Stimulated activated naive CD4-positive, alpha-beta T cell treated with Interleukin-2 at 50 U/mL for 16 hours (primary cell): Measurements from ENCODE around the gene ADCY9.
"Not testable (repeated sequence)": the region's sequence is repeated elsewhere in the genome, so short reads cannot be mapped to it uniquely, and the experiment has no call there.

ENCODE experiments used
- DNase-seq: peaks from one replicate; lab custom pipeline; 2025; lab: John Stamatoyannopoulos, UW

ADCY9 gene

DNA sequence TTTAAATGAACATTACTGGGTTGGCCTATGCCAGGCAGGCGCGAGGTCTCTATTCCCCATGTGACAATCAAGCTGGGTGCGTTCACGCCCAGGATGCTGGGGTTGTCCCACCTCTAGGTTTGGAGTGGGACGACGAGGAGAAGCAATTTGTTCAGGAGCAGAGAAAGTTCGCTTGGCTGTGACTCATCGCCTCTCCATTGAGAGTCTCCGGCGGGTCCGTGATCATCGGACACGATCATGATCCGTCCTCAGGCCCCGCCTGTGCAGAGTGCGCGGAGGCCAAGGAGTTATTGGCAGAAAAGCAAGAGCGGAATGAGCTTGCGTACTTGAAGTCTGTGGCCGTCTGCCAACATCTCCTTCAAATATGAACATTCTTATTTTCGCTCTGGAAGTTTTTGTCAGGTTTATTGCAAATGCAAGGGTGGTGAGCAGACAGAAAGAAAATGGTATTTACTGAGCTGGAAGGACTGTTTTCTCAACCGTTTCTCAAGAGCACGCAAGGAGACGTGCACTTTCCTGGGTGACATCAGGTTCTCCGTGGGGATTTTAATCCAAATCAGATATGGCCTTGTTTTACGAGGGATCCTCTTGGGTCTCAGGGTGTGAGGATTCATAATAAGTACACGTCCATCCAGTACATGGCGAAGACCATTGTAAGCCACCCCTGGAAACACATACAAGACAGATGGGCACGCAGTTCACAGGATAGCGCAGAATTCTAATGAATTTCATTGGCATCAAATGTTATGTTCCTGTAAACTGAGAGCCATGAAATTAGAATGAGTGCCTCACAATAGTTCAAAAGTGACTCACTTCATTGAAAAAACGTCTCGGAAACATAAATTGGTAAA, 165.7 kb downstream of the ADCY9 start:
- no peak for DNase-seq

DNA sequence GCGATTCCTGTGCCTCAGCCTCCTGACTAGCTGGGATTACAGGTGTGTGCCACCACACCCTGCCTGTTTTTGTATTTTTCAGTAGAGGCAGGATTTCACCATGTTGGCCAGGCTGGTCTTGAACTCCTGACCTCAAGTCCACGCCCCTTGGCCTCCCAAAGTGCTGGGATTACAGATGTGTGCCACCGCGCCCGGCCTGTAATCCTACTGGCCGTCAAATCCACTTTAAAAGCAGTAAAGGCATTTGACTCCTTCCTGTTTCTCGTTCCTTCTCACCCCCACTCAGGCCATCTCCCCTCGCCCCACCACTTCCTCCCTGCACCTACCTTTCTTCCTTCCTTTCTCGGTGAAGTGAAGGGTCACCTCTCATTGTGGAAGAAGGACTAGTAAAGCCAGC, 166.3 kb downstream of the ADCY9 start:
- DNase-seq, result no peak

DNA sequence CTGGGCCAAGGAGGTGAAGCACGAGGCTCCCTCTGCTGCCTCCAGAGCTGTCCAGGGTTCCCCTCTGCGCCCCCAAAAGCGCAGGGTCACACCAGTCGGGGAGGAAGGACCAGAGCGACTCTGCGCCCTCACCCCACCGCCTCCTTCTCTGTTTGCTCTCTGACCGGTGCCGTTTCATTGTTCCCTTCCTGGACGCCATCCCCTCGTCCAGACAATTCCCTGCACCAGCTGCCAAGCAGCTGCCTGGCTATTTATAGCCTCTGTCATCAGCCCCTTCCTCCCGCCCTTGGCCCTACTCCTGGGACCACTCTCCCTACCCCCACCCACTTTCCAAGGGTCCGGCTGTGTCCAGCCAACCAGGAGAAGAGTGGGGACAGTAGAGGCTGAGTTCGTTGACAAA, 167.0 kb downstream of the ADCY9 start:
- no peak for DNase-seq

DNA sequence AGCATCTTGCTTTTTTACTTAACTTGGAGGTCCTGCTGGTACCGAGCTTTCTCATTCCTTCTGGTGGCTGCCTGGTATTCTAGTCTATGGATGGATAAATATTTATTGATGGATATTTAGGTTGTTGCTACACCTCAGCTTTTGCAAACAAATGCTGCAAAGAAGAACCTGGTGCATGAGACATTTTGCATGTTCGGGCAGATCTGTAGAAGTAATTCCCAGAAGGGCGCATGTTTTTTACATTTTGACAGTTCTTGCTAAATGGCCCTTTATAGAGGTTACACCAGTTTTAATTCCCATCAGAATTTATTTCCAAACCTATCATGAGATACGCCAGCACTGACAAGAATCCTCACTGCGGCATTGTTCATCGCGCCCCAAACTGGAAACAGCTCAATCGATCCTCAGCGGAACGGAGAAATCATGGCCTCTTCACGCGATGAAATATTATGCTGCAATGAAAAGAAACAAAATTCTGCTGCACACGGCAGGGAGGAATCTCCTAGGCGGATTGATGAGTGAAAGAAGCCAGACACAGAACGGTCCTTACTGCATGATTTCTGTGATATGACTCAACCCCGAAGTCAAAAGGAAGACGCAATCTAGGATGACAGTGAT, 167.8 kb downstream of the ADCY9 start:
- no peak for DNase-seq

DNA sequence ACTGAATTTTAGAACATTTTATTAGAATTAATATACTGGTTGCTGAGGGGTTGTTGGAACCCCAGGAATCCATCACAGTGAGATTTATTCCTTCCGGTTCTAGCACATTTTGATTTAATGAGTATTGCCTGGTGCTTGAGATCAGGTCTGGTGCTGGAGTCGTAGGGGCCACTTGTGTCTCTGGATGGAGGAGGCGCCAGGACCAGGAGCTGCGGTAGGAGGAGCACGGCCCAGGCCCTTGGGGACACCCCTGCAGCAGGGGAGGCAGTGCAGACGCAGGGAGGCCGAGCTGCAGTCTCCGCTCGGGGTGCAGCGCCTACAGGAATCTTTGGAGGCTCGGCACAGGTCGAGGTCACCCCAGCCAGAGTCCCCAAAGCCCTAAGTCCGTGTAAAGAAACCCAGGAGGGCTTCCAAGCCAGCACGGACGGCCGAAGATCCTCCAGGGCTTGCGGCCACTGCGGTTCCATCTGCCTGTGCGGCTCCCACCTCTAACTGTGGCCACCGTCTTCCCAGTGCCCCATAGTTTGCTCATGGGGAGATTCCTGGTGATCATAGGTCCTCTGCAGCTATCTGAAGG, 169.6 kb downstream of the ADCY9 start:
- no peak for DNase-seq

DNA sequence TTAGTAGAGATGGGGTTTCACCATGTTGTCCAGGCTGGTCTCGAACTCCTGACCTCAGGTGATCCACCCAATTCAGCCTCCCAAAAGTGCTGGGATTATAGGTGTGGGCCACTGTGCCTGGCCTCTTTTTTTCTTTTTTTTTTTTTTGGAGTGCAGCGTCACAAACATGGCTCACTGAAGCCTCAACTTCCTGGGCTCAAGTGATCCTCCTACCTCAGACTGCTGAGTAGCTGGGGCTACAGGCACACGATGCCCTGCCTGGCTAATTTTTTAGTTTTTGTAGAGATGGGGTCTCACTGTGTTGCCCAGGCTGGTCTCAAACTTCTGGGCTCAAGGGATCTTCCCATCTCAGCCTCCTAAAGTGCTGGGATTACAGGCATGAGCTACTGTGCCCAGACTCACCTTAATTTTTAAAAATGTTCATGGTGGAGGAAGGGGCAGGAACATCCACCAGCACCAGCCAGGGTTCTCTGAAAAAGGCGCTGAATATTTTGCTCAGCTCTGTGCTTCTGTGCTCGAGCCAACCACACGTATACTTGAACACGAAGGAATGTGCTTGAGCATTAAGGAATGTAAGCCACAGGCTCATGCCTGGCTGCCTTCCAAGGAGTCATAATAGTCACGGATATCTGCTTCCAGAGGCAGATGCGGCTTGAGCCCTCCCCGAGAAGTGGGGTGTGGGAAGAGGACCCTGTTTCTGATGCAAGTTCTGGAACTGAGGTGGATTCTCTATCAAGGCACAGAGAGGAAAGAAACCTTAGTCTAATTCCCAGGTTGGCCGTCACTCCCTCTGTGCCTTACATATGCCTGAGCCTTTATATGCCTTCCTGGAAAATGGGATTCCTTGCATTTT, 170.3 kb downstream of the ADCY9 start:
- no peak for DNase-seq

DNA sequence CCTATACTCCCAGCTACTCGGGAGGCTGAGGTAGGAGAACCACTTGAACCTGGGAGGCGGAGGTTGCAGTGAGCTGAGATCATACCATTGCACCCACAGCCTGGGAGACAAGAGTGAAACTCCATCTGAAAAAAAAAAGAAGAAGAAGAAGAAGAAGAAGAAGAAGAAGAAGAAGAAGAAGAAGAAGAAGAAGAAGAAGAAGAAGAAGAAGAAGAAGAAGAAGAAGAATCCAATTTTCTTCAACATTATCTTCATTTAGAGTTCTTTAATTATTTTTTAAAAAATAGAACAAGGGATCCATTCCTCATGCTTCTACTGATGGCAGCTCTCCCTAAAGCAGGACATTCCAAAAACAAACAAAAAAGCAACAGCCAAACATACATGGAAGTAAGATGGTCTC, 171.8 kb downstream of the ADCY9 start:
- DNase-seq, result not testable (repeated sequence)

DNA sequence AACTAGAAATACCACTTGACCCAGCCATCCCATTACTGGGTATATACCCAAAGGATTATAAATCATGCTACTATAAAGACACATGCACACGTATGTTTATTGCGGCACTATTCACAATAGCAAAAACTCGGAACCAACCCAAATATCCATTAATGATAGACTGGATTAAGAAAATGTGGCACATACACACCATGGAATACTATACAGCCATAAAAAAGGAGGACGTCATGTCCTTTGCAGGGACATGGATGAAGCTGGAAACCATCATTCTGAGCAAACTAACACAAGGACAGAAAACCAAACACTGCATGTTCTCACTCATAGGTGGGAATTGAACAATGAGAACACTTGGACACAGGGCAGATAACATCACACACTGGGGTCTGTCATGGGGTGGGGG, 174.1 kb downstream of the ADCY9 start:
- not testable (repeated sequence) for DNase-seq

DNA sequence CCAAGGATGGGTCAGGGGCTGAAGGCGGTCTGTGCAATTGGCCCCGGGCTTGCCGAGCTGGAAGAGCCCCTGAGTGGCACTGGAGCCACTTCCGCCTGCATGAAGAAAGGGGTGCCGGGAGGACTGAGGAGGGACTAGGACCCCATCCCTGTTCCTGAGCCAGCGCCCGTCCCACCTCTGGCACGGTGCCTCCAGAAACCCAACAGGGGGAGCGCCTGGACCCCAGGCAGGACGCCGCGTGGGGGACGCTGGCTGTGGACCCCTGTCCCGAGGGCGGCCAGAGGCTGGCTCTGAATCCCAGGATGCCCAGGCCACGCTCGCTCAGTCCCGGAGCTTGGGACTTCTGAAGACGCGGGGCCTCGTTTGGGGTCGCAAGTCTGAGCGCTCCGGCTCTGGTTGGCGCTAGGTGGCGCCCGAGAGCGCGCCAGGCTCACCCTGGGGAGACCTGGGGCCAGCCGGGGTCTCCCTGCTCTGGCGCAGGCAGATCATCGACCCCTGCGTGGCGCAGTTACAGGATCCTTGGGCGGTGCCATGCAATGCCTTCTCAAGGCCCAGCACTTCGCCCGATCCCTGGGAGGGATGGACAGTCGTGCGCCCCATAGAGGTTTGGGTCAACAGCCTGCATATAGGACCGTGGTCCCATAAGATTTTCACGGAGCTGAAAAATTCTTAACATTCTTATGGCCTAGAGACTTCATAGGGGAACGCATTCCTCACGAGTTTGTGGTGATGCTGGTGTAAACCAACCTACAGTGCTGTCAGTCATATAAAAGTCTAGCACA, 177.2 kb downstream of the ADCY9 start:
- peak; percentile 27 for DNase-seq

DNA sequence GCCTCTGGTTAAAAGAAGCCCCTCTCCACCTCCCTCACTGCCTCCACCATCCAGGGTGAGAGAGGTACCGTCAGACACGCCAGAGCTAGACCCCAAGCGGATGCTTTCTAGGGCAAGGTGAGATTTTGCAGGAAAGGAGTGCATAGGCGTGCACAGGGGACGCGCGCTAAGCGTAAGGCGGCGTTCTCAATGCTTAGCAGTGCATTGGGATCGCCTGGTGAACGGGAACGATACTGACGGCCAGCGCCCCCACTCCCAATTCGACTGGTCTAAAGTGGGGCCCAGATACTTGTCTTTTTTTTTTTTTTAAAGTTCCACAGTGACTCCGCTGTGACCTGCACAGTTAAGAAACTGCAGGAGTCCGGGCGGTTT, 177.8 kb downstream of the ADCY9 start:
- no peak for DNase-seq

DNA sequence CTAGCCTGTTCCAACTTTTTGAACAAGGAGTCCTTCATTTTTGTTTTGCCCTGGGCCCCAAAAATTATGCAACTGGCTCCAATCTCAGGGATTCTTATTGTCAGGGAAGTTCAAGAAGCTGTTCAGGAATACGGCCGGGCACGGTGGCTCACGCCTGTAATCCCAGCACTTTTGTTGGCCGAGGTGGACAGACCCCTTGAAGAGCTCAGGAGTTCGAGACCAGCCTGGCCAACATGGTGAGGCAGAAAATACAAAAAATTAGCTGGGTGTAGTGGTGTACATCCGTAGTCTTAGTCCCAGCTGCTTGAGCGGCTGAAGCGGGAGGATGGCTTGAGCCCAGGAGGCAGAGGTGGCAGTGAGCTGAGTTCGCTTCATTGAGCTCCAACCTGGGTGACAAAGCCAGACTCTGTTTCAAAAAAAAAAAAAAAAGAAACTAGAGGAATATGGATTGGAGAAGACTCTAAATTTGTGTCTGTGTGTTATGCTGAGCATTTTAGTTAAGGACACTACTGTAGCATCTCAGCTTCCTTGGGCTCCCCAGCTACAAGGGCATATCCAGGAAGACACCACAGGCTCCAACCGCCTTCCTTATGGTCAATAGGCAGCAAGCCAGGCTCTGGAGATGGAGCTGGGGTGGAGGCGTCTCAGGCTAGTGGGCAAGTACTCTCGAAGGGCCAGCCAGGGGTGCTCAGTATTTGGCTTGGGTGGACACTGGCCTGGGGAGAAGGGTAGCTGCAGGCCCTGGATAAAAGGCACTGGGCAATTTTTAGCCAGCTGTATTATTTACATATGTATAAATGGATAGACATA, 179.0 kb downstream of the ADCY9 start:
- no peak for DNase-seq

DNA sequence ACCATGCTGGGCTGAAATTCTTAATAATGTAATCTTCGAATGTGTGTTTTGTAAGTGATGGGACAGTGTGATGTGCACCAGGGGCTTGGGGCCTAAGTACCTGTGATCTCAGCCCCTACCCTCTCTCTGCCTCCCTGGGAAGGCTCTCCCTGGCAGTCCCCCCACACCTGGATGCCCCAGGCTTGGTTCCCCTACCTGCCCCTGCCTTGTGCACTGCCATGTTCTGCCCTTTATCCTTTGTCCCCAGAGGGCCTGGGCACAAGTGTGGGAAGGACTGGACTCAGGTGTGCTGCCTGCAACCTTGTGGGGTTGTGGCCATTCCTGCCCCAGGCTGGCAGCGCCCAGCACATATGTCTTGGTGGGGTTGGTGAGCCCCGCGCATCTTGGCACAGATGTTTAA, 180.3 kb downstream of the ADCY9 start:
- DNase-seq, result no peak

DNA sequence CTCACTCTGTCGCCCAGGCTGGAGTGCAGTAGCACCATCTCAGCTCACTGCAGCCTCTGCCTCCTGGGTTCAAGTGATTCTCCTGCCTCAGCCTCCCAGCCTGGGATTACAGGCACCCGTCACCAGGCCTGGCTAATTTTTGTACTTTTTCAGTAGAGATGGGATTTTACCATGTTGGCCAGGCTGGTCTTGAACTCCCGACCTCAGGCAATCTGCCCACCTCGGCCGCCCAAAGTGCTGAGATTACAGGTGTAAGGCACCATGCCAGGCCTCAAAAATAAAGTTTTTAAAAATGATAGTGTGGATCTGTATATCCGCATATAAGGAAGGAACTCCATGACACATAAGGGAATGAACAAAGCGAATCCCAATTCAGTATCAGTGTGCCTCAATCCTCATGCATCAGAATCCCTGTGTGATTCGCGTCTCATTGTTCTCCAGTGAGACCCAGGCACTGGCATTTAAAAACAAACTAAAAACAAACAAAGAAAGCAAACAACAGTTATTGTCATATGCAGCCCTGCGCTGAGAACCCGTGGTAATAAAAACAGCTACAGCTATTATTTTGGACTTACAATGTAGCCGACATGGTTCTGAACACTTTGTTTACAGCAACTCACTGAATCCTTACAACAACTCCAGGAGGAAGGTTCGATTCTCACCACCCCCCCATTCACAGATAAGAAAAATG, 181.6 kb downstream of the ADCY9 start:
- DNase-seq, result no peak

DNA sequence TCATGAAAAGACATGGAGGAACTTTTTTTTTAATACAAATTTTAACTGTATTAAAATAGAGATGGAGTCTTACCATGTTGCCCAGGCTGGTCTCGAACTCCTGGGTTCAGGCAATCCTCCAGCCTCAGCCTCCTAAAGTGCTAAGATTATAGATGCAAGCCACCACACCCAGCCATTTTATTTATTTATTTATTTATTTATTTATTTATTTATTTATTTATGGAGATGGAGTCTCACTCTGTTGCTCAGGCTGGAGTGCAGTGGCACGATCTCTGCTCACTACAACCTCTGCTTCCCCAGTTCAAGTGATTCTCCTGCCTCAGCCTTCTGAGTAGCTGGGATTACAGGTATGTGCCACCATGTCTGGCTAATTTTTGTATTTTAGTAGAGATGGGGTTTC, 189.1 kb downstream of the ADCY9 start:
- not testable (repeated sequence) for DNase-seq

DNA sequence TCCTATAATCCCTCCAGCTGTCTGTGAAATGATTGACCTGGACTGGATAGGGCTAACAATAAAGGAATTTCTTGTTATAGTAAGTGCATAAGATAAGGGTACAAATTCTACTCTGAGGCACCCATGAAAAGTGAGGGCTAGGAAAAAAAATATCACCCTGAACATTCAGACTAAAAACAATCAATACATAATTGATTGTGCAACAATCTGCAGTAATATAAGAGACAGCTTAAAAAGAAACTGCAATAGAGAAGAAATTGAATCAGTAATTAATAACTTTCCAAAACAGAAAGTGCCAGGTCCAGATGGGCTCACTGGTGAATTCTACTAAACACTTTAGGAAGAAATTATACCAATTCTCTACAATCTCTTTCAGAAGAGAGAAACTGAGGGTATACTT, 191.5 kb downstream of the ADCY9 start:
- no peak for DNase-seq

DNA sequence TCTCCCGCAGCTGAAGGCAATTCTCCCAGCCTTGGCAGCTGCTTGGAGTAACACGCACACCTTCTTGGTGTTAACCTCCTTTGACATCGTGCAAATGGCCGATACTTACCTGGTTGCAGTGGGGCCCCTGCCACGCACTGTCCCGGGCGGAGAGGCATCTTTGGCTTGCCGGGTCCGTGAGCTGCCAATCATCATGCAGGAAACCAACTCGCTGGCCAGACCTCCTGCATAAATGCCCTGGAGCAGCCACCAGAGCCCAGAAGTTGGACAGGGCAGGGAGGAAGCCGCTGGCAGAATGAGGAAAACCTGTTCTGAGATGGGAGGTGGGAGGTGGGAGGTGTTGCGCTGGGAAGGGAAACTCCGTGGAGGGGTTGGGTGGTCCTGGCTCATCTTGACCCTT, 194.0 kb downstream of the ADCY9 start:
- DNase-seq, result no peak

DNA sequence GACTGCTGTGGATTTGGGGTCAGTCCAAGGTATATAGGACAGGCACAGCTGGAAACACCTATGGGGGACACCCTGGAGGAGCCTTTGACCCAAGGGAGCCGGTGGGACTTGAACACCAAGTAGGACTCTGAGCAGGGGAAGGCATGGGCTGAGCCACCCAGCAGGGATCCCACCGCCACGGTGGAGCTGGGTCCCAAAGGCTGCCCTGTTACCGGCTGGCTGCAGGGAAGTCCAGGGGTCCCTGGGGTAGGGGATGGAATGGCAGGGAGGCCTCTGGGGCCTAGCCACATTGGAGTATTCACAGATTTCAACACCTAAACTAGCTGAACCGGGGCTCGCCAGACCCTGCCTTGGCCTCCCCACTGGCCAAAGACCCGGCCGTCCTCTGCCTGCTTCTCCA, 196.0 kb downstream of the ADCY9 start:
- DNase-seq, result no peak

DNA sequence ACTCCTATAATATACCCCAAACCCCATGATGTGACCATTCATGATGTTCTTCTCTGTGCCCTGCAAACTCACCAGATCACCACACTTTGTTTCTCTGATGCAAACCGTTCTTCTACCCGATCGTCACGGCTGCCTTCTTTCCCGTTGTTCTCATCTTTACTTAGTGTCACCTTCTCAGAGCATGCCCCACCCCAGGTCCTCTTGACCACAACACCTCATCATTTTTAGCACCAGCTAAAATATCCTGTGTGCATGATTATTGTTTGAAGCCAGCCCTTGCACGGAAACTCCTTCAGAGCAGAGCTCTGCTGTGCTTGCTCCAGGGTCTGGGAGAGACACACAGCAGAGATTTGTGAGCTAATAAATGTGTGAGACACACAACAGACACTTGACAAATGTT, 196.8 kb downstream of the ADCY9 start:
- no peak for DNase-seq

DNA sequence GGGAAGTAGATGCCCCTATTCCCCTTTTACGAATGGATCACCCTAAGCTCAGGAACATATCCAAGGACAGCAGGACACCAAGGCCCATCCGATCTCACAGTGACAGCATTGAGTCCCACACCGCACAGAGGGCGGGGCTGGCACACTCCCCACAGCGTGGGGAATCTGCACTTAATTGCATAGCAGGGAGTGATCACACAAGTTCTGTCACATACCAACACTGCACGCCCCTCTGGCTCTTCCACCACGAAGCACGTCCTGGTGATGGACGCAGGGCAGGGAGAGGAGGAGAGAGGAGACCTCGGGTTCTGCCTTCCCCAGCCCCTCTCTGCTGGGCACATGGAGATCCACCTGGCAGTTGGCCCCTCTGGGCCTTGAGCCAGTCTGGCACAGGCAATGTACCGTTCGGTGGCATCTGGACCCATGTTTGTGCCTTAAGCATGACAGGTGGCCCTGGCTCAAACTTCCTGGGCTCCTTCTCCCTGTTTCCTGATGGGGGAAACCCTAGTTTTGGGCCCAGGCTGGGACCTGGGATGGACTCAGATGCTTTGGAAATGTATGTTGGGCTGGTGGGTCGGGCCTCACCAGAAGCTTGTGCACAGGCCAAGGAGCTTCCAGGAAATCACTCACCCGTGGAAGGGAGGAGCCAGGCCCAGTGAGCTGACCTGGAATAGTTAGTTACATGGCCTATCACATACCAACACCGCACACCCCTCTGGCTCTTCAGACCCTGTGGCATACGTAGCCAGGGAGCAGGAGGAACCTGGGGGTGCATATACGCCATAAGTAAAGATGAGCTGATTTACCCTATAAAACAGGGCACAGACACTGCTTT, 200.6 kb downstream of the ADCY9 start:
- no peak for DNase-seq
